NCI-H510A treated with DMSO at 0.1 percent for 48 hours (cell line): ENCODE data around the gene KPNA1.

Experiments
- DNase-seq: peaks from one replicate; lab custom pipeline; 2025; lab: John Stamatoyannopoulos, UW

Gene KPNA1

DNA sequence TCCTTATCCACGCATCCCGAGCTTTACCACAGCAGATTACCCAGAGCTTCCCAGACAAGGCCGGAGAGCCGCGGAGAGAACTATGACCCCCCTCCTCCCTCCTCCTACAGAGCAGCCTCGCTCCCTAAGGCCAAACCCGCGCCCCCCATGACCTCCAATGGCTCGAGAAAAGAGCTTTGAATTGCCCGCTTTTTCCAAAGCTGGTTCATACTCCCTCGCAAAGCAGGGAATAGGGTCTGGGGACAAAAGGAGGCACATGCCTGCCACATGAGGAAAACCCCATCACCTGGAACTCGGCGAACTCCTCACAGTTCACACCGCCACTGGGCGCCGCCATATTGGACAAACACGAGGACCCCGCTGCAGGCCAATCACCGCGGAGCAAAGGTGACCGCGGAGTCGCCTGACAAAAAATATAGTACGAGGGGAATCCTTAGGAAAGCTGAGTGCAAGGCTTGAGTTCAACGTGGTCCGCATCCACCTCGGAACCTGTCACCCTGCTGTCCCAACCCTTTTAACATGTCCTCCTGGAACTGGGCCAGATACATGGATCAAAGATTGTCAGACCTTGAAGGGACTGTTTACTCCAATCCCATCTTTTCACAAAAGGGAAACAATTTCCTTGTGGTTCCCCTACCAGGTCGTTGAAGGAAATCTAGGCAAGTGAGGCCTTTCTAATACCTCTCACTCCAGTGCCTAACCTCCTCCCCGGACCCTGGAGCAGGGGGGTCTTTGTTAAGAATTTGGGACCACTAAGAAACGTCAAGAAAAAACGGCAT lies 131.7 kb downstream of the KPNA1 start, which contains the start of gene MIX23:
Gene MIX23, minus strand, starts transcription at position 344 of the 779 bp plus-strand sequence. Its CDS starts 7 bp downstream, at position 337.
- peak; percentile 86 for DNase-seq

DNA sequence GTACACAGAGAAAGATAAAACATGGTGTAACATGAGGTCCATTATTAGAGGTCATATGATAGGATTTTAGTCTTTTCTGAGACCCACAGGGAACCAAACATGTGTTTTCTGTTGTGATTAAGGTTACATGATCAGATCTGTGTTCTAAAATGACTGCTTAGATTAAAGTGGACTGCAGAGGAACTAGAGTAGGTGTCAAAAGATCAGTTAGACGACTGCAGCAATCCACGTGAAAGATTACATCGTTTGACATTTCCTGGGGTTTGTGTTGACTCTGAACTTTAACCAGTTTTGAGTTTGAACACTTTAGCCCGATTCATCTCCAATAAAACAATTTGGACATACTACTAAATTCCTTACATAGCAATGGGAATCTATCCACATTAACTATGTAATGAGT lies 136.8 kb downstream of the KPNA1 start:
- no peak for DNase-seq

DNA sequence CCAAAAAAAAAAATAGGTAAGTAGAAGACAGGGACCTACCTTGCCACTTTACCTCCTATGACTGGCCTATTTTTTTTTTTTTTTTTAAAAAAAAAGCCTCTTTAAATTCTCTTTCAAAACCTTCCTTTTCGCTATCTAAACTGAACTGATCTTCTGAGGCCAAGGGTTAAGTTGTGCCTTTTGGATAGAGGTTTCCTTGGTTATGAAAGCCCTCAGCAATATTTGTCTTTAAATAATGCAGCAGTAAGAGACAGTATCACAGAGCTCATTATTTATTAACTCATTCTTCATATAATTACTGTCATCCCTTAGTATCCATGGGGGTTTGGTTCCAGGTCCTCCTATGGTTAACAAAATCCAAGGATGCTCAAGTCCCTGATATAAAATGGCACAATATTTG lies 140.7 kb downstream of the KPNA1 start:
- no peak for DNase-seq
